Stimulated activated CD4-positive, alpha-beta T cell treated with anti-CD3 and anti-CD28 coated beads, Interleukin-1b, Interleukin-23, amount 100 ng/mL, for 1 hour (primary cell): ENCODE measurements around the gene PCDHGC3.

Experiments used
- DNase-seq, 2 donors: peaks; one replicate each; pipeline ENCODE4 v3.0.0-alpha.2; 2020; ENCODE audit warnings: low read depth in 2 of 2

The PCDHGC3 gene

DNA sequence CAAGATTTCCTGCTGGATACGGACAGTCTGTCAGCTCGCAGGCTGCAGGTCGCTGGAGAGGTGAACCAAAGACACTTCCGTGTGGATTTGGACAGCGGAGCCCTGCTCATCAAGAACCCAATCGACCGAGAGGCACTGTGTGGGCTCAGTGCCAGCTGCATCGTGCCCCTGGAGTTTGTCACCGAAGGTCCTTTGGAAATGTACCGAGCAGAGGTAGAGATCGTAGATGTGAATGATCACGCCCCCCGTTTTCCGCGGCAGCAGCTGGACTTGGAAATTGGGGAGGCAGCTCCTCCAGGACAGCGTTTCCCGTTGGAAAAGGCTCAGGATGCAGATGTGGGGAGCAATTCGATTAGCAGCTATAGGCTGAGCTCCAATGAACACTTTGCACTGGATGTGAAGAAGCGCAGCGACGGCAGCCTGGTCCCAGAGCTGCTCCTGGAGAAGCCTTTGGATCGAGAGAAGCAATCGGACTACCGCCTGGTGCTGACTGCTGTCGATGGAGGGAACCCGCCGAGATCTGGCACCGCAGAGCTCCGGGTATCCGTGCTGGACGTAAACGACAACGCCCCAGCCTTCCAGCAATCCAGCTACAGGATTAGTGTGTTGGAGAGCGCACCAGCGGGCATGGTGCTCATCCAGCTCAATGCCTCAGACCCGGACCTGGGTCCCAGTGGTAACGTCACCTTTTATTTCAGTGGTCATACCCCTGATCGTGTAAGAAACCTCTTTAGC, 9.7 kb downstream of the PCDHGC3 start:
- DNase-seq = no peak

DNA sequence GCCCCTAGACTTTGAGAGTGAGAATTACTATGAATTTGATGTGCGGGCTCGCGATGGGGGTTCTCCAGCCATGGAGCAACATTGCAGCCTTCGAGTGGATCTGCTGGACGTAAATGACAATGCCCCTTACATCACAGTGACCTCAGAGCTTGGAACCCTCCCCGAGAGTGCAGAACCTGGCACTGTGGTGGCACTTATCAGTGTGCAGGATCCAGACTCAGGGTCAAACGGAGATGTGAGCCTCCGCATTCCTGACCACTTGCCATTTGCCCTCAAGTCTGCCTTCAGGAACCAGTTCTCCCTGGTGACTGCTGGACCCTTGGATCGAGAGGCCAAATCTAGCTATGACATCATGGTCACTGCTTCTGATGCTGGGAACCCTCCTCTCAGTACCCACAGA, 10.3 kb downstream of the PCDHGC3 start:
- DNase-seq = no peak

DNA sequence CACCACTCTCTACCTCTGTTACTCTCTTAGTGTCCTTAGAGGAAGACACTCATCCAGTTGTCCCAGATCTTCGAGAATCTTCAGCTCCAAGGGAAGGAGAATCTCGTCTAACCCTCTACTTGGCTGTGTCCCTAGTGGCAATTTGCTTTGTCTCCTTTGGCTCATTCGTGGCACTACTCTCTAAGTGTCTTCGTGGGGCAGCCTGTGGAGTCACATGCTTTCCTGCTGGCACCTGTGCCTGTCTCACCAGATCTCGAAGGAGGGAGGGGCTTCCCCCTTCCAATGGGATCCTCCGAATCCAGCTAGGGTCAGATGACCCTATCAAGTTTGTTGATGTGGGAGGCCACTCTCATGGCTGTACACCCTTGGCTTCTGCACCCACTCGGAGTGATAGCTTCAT, 11.4 kb downstream of the PCDHGC3 start:
- DNase-seq = no peak

DNA sequence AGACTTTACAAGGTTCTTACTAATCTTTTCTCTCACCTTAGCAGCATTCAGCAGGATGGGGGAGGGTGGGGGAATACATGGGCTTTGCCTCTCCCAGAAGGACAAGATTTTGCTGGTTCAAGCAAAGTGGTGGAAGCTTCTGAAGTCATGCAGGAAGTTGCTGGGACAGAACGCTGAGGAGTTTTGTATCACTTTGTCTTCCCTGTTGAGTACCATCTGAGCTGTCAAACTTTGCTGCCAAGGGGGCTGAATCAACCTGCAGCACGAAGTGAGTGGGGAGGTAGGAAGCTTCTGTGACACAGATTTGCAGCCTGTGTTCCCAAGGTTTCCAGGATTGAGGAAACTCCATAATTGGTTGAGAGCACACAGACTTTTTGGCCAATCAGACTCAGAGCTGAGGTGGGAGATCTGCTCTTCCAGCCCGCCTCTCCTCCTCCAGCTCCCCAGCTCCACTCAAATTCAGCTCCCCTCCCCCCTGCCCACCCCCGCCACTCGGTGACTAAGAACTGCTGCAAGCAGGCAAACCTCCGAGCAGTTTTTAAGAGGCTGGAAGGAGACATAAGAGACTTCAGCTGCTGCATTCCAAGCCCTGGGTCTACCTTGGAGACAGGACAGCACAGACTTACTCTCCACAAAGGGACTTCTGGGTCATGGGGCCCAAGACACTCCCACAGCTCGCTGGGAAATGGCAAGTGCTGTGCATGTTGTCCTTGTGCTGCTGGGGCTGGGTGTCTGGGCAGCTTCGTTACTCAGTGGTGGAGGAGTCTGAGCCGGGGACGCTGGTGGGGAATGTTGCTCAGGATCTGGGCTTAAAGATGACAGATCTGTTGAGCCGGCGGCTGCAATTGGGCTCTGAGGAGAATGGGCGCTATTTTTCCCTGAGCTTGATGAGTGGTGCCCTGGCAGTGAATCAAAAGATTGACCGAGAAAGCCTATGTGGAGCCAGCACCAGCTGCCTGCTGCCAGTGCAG, 13.1 kb downstream of the PCDHGC3 start, which contains the start of gene PCDHGC5:
PCDHGC5 (plus strand) TSS at position 491 of the 971 bp plus-strand sequence; CDS start at position 651, 160 bp downstream.
- no peak for DNase-seq

DNA sequence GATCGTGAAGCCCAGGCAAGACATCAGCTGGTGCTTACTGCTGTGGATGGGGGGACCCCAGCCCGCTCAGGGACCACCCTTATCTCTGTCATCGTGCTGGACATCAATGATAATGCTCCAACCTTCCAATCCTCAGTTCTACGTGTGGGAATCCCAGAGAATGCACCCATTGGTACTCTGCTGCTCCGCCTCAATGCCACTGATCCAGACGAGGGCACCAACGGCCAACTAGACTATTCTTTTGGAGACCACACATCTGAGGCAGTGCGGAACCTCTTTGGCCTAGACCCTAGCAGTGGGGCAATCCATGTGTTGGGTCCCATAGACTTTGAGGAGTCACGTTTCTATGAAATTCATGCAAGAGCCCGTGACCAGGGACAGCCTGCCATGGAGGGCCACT, 14.1 kb downstream of the PCDHGC3 start:
- no peak for DNase-seq

DNA sequence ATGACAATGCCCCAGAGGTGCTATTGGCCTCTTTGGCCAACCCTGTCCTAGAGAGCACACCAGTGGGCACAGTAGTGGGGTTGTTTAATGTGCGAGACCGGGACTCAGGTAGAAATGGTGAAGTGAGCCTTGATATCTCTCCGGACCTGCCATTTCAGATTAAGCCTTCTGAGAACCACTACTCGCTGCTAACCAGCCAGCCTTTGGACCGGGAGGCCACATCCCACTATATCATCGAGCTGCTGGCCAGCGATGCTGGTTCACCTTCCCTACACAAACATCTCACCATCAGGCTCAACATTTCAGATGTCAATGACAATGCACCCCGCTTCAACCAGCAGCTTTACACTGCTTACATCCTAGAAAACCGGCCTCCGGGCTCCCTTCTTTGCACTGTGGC, 14.5 kb downstream of the PCDHGC3 start:
- DNase-seq = no peak

DNA sequence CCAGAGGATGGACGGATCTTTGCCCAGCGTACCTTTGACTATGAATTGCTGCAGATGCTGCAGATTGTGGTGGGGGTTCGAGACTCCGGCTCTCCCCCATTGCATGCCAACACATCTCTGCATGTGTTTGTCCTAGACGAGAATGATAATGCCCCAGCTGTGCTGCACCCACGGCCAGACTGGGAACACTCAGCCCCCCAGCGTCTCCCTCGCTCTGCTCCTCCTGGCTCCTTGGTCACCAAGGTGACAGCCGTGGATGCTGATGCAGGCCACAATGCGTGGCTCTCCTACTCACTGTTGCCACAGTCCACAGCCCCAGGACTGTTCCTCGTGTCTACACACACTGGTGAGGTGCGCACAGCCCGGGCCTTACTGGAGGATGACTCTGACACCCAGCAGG, 15.0 kb downstream of the PCDHGC3 start:
- DNase-seq = no peak

DNA sequence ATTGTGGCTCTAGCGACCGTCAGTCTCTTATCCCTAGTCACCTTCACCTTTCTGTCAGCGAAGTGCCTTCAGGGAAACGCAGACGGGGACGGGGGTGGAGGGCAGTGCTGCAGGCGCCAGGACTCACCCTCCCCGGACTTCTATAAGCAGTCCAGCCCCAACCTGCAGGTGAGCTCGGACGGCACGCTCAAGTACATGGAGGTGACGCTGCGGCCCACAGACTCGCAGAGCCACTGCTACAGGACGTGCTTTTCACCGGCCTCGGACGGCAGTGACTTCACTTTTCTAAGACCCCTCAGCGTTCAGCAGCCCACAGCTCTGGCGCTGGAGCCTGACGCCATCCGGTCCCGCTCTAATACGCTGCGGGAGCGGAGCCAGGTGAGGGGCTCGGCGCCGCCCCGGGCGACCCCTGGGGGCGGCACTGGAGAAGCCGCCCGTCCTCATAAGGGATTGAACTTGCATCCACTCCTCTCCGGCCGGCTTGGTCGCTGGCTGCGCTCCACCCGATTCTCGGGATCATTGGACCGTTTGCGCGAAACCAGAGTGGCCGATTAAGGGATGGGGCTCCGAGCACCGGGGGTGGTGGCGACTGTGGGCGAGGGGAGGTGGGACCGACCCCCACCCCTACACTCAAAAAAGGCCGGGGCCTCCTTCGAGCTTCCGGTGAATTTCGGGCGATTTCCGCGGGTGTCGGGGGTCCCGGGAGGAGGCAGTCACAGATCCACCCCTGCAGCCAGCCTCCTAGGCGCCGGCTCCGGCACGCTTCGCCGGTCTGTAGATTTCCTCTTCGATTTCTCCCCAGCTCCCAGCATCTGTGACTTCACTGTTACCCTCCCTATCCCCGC, 15.8 kb downstream of the PCDHGC3 start:
- no peak for DNase-seq

DNA sequence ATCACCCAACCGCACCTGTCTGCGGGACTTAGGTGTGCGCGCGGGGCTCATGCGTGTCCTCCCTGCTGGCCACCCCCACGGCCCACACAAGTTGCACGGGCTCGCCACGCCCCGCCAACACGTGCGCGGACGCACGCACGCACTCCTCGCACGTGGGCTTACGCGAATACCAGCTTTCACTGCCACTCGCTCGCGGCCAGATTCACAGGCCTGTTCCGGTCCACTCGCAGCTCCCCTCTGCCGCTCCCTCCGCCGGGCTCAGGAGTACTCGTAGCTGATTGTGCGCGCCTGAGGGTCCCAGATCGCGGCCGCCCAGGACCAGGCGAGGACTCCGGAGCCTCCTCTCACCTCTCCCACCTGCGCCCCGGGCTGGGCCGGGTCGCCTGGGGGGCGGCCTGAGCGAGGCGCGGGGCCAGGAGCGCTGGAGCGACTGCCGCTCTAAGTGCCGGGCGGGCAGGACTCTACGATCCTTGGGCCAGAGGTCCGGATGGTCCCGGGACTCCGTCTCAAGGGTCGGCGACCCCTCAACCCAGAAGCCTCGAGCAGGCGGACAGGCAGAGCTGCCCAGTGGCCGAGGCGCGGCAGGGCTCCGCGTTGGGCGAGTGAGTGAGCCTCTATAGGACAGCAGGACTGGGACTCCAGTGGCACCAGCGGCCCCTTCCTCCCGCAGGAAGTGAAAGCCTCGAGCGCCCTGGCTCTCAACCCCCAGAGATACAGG, 16.6 kb downstream of the PCDHGC3 start:
- no peak for DNase-seq

DNA sequence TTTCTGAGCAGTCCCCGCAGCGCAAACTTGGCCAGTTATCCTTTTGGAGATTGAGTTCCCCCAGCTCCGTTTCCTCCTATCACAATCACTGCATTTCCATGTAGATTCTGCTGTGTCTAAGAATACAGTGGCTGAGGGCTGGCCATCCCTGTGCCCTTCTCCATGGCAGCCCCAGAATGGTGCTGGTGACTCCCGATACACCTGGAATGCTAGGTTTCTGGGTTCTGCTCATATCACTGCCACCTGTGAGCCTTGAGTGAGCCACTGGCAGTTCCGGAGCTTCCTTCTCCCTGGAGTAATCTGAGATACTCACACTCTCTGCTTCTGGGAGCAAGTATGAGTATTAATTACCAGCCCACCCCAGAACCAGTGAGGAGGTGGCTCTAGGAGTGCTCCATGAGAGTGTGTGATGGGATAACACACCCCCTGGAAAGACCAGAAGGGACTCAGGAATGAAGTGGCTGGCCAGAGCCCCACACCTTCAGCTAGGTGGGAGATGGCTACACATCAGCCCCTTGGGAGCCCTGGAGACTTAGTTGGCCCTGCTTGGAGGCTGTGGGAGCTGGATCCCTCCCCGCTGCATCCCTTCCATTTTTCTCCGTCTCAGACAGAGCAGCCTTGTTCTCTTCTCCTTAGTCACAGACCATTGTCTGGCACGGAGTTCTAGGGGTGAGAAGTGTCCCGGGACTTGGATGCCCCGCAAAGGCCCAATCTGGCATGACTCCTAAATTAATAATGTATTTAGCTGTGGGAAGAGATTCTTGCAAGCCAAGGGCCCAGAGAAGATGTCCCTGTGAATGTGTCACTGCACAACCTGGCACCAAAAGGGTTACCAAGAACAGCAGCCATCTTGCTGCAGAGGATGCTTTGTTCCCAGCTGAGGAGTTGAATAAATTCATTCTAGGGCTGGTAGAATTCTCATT, 18.0 kb downstream of the PCDHGC3 start:
- DNase-seq = no peak

DNA sequence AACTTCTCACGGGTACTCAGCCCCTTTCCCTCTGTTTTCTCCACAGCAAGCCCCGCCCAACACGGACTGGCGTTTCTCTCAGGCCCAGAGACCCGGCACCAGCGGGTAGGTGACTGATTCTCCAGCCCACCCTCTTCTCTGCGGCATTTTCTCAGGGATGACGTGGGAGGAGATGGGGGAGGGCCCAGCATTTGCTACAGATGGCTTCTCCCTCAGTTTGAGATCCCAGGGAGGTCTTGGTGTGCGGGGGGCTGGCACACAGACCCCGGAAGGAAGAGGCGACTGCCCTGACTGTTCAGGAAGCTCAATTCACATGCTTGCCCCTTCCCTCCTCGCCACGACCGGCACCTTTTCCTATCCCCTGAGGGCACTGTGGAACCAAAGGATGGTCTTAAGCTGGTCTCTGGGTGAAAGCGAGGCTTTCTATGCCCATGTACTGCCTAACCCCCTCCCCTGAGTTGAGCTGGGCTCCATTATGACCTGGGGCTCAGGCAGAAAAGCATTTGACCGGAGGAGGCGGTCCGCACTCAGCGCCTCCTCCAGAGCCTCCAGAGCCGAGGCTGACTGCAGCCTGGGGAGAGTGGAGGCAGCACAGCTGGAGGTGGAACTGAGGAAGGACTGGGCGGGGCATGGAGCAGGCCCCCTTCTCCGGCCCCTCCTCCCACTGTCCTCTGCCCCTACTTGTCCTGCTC, 19.1 kb downstream of the PCDHGC3 start:
- no peak for DNase-seq

DNA sequence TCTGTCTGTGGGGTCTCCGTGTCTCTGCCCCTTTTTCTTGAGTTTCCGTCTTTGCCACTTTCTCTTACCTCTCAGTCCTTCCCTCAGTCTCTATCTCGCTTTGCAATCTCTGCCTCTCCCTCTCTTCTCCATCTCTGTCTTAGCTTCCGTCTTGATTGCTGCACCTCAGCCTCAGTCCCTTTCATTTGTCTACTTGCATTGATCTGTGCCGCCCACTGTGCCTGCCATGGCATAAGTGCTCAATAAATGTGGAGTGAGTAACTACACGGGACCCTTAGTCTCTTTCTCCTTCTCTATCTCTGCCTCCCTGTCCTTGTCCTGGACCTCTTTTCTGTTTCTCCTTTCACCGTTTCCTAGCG, 19.7 kb downstream of the PCDHGC3 start:
- DNase-seq = no peak

DNA sequence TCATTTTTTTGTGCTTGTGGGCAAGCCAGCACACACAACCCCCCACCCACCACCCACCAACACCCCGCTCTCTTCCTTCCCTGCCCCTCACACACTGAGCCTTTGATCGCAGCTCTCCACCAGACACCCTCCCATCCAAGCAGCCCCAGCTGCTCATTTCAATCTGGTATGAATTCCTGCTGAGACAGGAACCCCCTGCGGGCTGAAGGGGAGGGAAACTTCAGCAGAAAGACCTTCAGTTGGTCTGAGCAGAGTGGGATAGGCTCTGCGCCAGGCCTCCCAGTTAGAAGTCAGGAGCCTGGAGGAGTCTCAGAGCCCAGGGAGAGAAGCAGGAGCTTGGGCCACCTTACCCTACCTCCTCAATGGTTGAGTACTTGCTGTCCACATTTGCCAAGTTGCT, 20.3 kb downstream of the PCDHGC3 start:
- DNase-seq = no peak

DNA sequence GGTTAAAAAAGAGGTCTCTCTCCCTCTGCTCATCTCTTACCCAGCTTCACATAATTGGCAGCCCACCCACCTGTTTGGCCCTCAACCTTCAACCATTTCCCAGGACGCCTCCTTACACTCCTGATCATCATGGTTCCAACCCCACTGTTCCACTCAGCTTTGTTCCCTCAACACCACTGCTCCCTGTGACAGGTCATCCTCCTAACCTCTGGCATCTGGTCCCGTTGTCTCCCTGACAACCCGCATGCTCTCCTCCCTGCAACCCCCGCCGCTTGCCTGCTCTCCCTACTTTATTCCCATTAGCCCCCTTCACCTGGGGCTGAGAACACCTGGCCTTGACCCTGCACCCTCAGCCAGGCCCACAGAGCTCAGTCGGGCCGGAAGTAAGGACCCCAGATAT, 26.0 kb downstream of the PCDHGC3 start:
- DNase-seq = no peak

DNA sequence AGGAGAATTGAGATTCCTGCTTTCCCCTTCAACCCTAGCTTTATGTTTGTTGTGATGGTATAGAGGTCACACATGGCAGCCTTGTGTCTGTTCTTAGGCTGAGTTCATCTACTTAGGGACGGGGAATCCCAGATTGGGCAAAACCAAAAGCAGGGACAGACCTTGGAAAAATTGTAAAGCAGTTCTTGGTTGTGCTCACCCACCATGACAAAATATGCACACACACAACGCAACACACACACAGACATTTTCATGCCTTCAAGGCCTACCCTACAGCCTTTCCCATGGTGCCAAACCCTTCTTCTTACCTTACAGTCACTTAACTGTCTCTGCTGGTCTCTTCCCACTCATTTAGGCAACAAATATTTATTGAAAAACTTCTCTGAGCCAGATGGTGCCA, 27.9 kb downstream of the PCDHGC3 start:
- DNase-seq = no peak

DNA sequence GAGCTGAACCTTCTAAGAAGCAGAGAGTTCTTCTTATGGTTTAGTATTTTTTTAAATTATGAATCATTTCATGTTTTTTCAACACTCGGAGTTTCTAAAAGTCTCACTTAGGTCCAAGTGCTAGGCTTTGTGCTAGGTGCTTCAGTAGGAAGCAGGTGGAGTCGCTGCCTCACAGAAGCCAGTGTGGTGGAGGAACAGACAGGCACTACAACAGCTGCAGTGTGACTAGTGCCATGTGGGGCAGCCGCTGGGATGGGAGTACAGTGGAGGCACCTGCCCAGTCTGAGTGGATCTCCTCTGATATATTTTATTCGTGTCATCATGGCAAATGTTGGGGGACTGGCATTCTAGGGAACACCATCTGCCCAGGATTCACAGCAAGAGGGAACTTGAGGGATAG, 28.4 kb downstream of the PCDHGC3 start:
- no peak for DNase-seq

DNA sequence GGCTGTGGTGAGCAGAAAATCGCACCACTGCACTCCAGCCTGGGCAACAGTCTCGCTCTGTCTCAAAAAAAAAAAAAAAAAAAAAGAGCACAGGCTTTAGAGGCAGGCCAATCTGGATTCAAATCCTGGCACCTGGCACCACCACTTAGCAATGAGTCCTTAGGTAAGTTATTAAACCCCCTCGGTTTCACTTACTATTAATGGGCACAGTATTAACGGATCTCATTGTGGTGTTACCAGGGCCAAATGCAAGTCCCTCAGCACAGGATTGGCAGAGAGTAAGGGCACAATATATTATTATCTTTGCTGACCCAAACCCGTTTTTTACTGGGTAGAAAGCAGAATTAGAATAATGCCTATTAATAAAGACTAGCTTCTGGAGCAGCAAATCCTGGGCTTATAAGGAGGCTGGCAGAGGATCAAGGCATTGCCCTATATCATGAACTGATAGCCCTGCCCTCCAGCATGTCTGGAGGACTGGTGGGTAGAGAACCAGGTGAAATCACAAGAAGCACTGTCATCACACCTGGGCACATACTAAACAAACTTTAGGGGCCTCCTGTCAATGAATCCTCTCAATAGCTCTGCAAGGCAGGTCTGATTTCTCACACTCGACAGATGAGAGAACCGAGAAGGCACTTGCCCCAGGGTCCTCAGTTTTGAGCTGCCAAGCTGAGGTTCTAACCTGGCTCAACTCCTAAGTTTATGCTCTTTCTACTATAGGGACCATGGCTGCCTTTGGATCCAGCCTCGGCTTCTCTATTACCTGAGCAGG, 30.8 kb downstream of the PCDHGC3 start:
- DNase-seq = no peak

DNA sequence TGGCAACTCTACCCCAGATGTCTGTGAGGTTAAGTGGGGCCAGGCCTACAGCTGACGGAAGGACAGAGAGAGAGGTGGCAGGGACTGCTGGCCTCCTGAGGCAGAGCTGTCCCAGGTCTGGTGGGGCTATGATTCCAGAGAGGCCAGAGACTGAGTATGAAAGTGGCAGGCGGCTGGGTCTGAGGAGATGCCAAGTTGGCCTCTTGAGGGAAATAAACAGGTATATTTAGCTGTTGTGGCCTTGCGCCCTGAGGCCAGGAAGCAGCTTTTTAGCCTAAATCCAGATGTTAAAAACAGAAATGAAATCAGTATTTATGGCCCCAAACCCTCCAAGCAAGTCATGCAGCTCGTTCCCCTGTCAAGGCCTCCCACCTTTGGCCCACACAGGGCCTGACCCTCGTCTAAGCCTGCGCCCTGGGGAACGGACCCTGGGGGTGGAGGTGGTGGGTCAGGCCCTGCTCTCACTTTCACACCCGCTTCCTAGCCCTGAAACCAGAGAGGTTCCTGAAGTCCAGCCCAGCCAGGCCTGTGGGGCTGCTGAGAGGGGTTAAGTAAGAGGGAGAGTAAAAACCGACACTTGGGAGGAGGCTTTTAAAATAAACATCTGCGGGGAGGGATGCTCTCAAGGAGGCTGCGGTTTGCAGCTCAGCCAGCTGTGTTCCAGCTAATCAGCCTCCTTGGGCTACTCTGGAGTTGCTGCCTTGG, 31.8 kb downstream of the PCDHGC3 start:
- no peak for DNase-seq
